GM10266 (cell line): ENCODE measurements around the gene ADRA2B.

Source experiments
- DNase-seq: peaks from one replicate; pipeline ENCODE4 v3.0.0; 2012; ENCODE audit errors: extremely low spot score
- TF ChIP-seq, protein P1 (sequence below): IDR thresholded peaks from 2 replicates; pipeline ENCODE4 v1.5.1; 2012; ENCODE audit warnings: mild to moderate bottlenecking, low read depth; ENCODE audit not compliant: control insufficient read depth, insufficient read depth; ENCODE audit errors: missing control alignments

Gene ADRA2B

DNA sequence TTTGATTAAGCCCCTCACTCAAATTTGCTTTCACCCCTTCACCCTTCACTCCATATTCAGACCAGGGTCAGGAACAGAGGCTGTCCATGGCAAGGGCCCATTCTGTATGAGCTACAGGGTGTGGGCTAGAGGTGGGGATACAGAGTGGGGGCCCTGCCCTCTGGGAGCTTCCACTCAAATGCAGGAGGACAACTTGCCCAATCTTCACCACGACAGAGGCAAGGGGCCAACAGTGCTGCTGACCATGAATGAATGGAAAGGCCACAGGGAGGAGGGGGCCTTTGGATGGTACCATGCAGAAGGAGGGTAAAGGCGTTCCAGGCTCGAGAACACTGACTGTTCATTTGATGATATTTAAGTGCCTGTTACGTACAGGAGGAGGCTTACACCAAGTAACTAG is 22.8 kb downstream of the ADRA2B start:
- DNase-seq: no peak
- TF ChIP-seq, protein P1, sequence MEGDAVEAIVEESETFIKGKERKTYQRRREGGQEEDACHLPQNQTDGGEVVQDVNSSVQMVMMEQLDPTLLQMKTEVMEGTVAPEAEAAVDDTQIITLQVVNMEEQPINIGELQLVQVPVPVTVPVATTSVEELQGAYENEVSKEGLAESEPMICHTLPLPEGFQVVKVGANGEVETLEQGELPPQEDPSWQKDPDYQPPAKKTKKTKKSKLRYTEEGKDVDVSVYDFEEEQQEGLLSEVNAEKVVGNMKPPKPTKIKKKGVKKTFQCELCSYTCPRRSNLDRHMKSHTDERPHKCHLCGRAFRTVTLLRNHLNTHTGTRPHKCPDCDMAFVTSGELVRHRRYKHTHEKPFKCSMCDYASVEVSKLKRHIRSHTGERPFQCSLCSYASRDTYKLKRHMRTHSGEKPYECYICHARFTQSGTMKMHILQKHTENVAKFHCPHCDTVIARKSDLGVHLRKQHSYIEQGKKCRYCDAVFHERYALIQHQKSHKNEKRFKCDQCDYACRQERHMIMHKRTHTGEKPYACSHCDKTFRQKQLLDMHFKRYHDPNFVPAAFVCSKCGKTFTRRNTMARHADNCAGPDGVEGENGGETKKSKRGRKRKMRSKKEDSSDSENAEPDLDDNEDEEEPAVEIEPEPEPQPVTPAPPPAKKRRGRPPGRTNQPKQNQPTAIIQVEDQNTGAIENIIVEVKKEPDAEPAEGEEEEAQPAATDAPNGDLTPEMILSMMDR: no peak

DNA sequence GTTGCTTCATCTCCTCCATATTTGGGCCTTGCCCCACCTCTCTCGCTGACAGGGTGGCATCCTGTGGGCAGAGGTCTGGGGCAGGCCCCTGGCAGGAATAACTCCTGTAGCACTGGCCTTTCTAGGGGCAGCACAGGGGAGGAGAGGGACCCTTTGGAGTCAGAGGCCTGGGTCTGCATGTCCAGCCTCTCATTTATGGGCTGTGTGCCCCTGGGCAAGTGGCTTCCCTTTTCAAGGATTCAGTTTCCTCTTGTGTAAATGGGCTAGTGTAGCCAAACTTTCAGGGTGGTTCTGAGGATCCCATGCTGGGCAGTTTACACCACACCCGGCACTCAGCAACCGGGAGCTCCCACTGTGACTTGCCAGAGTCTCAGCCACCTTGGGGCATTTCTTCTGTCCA is 23.4 kb downstream of the ADRA2B start:
- DNase-seq: no peak
- TF ChIP-seq, protein P1: no peak

DNA sequence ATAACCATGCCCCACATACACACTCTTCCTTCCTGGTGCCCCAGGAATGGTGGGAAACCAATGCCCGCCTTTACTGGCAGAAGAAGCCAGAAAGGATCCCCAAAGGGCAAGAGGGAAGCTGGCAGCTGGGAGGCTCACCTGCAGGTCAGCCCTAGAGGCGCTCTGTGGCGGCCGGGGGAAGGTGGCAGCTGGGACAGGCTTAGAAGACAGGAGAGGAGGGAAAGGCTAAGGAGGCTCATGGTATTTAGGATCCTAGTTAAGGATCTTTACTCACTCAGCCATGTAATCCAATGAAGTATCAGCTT is 23.8 kb downstream of the ADRA2B start:
- TF ChIP-seq, protein P1: no peak
- no peak for DNase-seq

DNA sequence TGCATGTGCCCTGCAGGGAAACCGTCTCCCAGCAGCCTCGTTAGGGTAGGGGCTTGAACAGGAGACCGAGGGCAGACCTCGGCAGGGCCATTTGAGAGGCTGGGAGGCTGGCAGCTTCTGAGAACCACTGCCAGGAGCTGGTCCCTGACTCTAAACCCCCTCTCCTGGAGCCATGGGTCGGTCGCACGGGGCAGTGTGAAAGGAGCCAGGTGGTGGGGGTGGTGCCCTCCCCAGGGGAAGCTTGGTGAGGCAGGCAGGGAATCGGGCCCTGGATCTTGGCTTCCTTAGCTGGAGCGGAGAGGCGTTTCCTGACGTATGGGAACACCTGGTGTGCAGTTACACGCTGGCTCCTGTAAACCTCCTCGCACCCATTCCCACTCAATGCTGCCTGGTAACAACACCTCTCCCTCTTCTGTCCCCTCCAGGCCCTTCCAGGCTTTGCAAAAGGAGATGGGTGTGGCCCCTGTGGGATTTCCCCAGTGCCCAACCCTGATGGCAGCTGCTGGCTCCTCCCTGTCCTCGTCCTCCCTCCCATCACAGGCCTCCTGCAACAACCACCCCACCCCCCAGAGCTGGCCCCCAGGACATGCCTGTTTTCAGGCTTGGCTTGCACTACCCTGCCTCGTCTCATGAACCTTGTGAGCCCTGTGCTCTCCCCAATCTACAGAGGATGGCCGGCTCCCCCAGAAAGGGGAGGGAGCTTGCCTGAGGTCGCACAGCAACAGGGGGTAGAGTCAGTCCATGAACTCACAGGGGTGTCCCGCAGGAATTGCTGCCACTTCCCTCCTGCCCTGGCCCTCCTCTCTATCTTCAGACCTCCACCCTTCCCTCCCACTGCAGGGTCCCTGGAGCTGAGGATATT is 24.4 kb downstream of the ADRA2B start:
- TF ChIP-seq, protein P1: no peak
- no peak for DNase-seq

DNA sequence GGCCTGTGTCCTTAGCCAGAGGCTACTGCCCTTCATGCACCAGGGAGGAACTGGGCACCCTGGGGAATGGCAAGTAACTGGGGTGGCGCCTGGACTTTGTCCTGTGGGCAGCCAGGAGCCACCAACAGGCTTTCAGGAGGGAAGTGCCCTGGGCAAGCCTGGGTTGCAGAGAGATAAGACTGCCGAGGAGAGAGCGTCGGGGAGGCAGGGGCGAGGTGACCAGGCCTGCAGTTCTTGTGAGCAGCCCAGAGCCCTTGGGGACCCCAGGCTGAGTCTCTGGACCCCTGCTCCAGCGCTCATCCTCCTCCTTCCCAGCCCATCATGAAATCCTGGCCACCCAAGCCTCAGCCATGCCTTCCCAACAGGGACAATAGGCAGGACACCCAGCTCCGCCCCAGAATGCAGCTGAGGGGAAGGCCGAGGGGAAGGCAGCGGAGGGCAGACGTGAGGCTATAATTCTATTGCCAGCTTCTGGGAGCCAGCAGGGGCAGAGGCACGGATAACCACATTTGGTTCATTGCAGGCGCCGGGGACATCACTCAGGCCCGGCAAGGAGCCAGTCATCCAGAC is 25.1 kb downstream of the ADRA2B start:
- DNase-seq: no peak

DNA sequence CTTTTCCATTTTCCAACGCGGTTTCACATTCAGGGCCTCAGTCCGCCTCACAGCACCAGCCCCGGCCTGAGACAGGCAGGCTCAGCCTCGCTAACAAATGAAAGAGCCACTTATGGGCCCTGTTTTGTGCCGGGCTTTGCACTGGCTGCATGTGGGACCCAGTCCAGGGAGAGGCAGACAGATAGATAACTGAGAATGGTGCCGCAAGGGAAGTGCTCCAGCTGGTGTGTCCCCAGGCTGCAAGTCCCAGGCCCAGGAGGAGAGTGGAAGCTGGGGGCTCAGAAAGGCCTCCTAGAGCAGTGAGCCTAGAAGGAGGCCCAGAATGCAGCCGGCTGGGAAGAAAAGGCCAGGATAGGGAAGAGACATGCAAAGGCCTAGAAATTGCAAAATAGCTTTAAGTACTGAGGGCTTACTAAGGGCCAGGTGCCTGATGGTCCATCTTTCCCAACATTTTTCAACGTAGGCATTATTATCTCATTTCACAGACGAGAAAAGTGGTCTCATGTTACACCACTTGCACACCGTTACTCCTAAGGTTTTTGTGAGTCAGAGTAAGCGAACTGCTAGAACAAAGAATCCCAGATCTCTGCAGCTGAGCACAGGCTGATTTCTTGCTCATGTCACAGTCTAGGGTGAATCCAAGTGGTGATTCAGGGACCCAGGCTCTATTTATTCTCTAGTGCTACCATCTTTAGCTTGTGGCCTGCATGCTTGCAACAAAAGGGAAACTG is 26.0 kb downstream of the ADRA2B start:
- TF ChIP-seq, protein P1: no peak
- no peak for DNase-seq

More for the DNA sequence above, 25.1 kb downstream of the ADRA2B start:
- TF ChIP-seq, protein P1: no peak

DNA sequence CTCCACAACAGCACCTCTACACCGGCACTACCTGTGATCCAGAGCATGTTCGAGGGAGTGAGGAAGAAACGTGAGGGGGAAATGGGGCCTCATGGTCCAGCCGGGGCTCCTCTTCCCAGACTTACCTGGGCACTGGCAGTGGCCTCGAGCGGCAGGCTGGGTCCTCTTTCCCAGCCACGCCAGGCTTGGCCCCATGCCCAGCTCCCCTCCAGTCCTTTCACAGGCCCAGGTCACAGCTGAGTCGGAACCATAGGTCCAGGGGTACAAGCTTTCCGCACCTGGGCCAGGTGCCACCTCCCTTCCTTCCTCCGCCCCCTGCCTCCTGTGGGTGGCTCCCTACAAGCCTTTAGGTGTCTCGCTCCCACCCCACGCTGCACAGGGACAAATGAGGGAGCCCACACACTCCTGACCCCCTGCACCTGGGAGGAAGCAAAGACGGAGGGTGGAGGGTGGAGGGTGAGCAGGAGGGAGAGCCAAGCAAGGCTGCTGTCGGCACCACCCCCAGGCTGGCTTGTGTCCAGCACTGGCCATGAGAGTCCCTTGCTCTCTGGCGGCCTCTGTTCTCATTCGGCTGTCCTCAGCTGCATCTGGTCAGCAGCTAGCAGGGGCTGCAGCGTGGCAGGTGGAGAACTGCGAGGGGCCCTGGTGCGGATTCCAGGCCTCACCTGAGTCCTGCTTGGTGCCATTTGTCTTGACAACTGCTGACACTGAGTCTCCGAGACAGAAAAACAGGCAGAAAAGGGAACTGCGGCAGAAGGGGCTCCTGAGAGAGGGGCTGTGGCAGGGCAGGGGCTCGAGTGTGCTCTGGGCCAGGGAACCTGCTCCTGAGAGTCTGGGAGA is 26.8 kb downstream of the ADRA2B start:
- no peak for DNase-seq

More for the DNA sequence above, 26.8 kb downstream of the ADRA2B start:
- TF ChIP-seq, protein P1: no peak
